HCT116 (cell line): ENCODE data around the gene BEND7. TPM values are rescaled to one million over a fixed set of nuclear protein-coding genes. Genes with fewer than 3 reads are reported as not detected.

Experiments used
- ATAC-seq: fragments of 200-7000 bp; cut with Tn5 transposase; 2 replicates; pipeline ENCODE4 v1.9.1; 2020; ENCODE audit warnings: mild to moderate bottlenecking, moderate library complexity
- BruUV-seq: library from RNA; stranded (reverse); fragments of 400-500 nt; replicated peaks from 2 replicates; lab custom pipeline; 2021; lab: Mats Ljungman, UMichigan
- CTCF ChIA-PET: fragments of 300-600 bp; sonication (Branson Sonifier 250); formaldehyde crosslinking; loops from one replicate; lab custom pipeline; 2021; ENCODE audit warnings: antibody characterized with exemption; lab: Charles Lee
- POLR2A ChIA-PET: fragments of 300-600, 350-600 bp; sonication (Branson Sonifier 250); formaldehyde crosslinking; loops from one replicate; lab custom pipeline; 2021; ENCODE audit warnings: antibody characterized with exemption; lab: Charles Lee
- RAD21 ChIA-PET, 2 experiments: fragments of 300-600 bp; sonication (Branson Sonifier 250); formaldehyde crosslinking; loops; one replicate each; lab custom pipeline; 2023; ENCODE audit warnings: low total read pairs in 2 of 2; ENCODE audit not compliant: uncharacterized antibody in 2 of 2, unreplicated experiment in 2 of 2, low non-redundant PET in 1 of 2; lab: Charles Lee
- DNase-seq: peaks from one replicate; pipeline ENCODE4 v3.0.0-alpha.2; 2010; ENCODE audit warnings: low read depth, low spot score
- H2AFZ ChIP-seq: fragments of 200-600 bp; shearing (Covaris generic), sonication (generic); 2 replicates; pipeline ENCODE4 v1.6.1; 2017; ENCODE audit warnings: low read depth, mixed run types, mixed read lengths, antibody characterized with exemption, low read length; ENCODE audit not compliant: poor library complexity, severe bottlenecking
- H3K27ac ChIP-seq: 2 replicates; pipeline ENCODE4 v1.5.1; 2012; ENCODE audit warnings: low read depth, low read length
- H3K27me3 ChIP-seq: fragments of 200-600 bp; sonication (generic); 2 replicates; pipeline ENCODE4 v1.6.1; 2016; ENCODE audit warnings: mixed run types, low read length, mixed read lengths; ENCODE audit not compliant: insufficient read depth
- H3K36me3 ChIP-seq, 2 experiments: fragments of 200-500 bp in 1 of 2; fragments of 200-600 bp in 1 of 2; sonication (Bioruptor generic) in 1 of 2; sonication (generic) in 1 of 2; 2 replicates each; pipeline versions ENCODE4 v1.5.1 to v1.6.1; 2014 to 2016; ENCODE audit warnings: low read length in 2 of 2, inconsistent platforms in 1 of 2, mixed read lengths in 1 of 2, mixed run types in 1 of 2; ENCODE audit not compliant: insufficient read depth in 2 of 2, control insufficient read depth in 1 of 2
- H3K4me1 ChIP-seq, 2 experiments: fragments of 200-600 bp in 1 of 2; sonication (generic) in 1 of 2; 2 replicates each; pipeline versions ENCODE4 v1.5.1 to v1.6.1; 2012 to 2017; ENCODE audit warnings: low read length in 2 of 2, inconsistent platforms in 1 of 2, mild to moderate bottlenecking in 1 of 2, mixed read lengths in 1 of 2, mixed run types in 1 of 2, moderate library complexity in 1 of 2; ENCODE audit not compliant: insufficient read depth in 2 of 2, control insufficient read depth in 1 of 2
- H3K4me2 ChIP-seq: fragments of 200-600 bp; sonication (generic); 2 replicates; pipeline ENCODE4 v1.6.1; 2017; ENCODE audit warnings: mixed run types, low read length, mixed read lengths
- H3K4me3 ChIP-seq, 2 experiments: fragments of 200-600 bp in 1 of 2; sonication (generic) in 1 of 2; replicated peaks in 1 of 2; 2 replicates each; pipeline ENCODE4 v1.5.1; 2011 to 2016; ENCODE audit warnings: low read length in 2 of 2, control low read depth in 1 of 2, low read depth in 1 of 2, mild to moderate bottlenecking in 1 of 2, mixed read lengths in 1 of 2, mixed run types in 1 of 2
- H3K79me2 ChIP-seq: fragments of 200-600 bp; sonication (generic); 2 replicates; pipeline ENCODE4 v1.6.1; 2017; ENCODE audit warnings: mild to moderate bottlenecking, mixed run types, low read length, moderate library complexity, mixed read lengths; ENCODE audit not compliant: insufficient read depth
- H3K9ac ChIP-seq: fragments of 200-600 bp; sonication (generic); 2 replicates; pipeline ENCODE4 v1.6.1; 2016; ENCODE audit warnings: low read length, mixed read lengths
- H3K9me2 ChIP-seq: fragments of 200-600 bp; sonication (generic), shearing (Covaris generic); 2 replicates; pipeline ENCODE4 v1.6.1; 2017; ENCODE audit warnings: mixed run types, mild to moderate bottlenecking, moderate library complexity; ENCODE audit not compliant: insufficient read depth
- H3K9me3 ChIP-seq, 2 experiments: fragments of 200-500 bp in 1 of 2; fragments of 200-600 bp in 1 of 2; sonication (Bioruptor generic) in 1 of 2; sonication (generic) in 1 of 2; 2 replicates each; pipeline ENCODE4 v1.6.1; 2014 to 2017; ENCODE audit warnings: low read length in 2 of 2, mixed read lengths in 2 of 2, inconsistent platforms in 1 of 2, low read depth in 1 of 2, mild to moderate bottlenecking in 1 of 2, mixed run types in 1 of 2, moderate library complexity in 1 of 2; ENCODE audit not compliant: control insufficient read depth in 1 of 2, insufficient read depth in 1 of 2
- H4K20me1 ChIP-seq: fragments of 200-600 bp; sonication (generic), shearing (Covaris generic); 2 replicates; pipeline ENCODE4 v1.6.1; 2017; ENCODE audit warnings: mixed run types, mild to moderate bottlenecking, moderate library complexity; ENCODE audit not compliant: insufficient read depth
- CTCF ChIP-seq, 3 experiments: fragments of 200-600 bp in 1 of 3; sonication (generic) in 1 of 3; IDR thresholded peaks in 2 of 3; conservative IDR thresholded peaks in 1 of 3; 2 replicates each; pipeline ENCODE4 v1.5.1; 2012 to 2017; ENCODE audit warnings: low read depth in 2 of 3, low read length in 2 of 3, antibody characterized with exemption in 1 of 3, borderline replicate concordance in 1 of 3, control low read depth in 1 of 3, mild to moderate bottlenecking in 1 of 3, mixed read lengths in 1 of 3, mixed run types in 1 of 3, moderate library complexity in 1 of 3; ENCODE audit not compliant: insufficient read depth in 1 of 3
- ELF1 ChIP-seq: IDR thresholded peaks from 2 replicates; pipeline ENCODE4 v1.6.1; 2012; ENCODE audit warnings: low read depth, borderline replicate concordance
- FOSL1 ChIP-seq: IDR thresholded peaks from 2 replicates; pipeline ENCODE4 v1.6.1; 2012; ENCODE audit warnings: low read depth
- POLR2AphosphoS5 ChIP-seq: IDR thresholded peaks from 2 replicates; pipeline ENCODE4 v1.6.1; 2011; ENCODE audit warnings: mild to moderate bottlenecking, low read depth, low read length, moderate library complexity
- REST ChIP-seq: IDR thresholded peaks from 2 replicates; pipeline ENCODE4 v1.6.1; 2012; ENCODE audit warnings: low read depth
- SIN3A ChIP-seq: IDR thresholded peaks from 2 replicates; pipeline ENCODE4 v1.6.1; 2012; ENCODE audit warnings: low read depth
- SP1 ChIP-seq: IDR thresholded peaks from 2 replicates; pipeline ENCODE4 v1.6.1; 2012; ENCODE audit warnings: low read depth
- ZBTB33 ChIP-seq: IDR thresholded peaks from 2 replicates; pipeline ENCODE4 v1.6.1; 2011; ENCODE audit warnings: mild to moderate bottlenecking, low read length, moderate library complexity; ENCODE audit not compliant: insufficient replicate concordance; ENCODE audit errors: extremely low read depth
- ZFX ChIP-seq: fragments of 450-650 bp; IDR thresholded peaks from 2 replicates; pipeline ENCODE4 v1.6.1; 2017
- ZNF274 ChIP-seq: fragments of 200-500 bp; sonication (Bioruptor generic); IDR thresholded peaks from 2 replicates; pipeline ENCODE4 v1.6.1; 2014; ENCODE audit warnings: mild to moderate bottlenecking, low read depth, low read length, inconsistent platforms
- intact Hi-C: fragments of 100-400 bp; cut with micrococcal nuclease; formaldehyde crosslinking; loops from 2 replicates; pipeline ENCODE4 v1.10.0; 2022
- total RNA-seq: library from RNA; stranded (reverse); gene quantifications from one replicate; pipeline ENCODE4 v1.2.1, GENCODE V29; 2021; ENCODE audit not compliant: unreplicated experiment

BEND7 gene
- total RNA-seq, 1 experiment from 2014 or later: 13.8 TPM

GRCh38 chr10:13567030-13567429 lies 38.2 kb upstream of the BEND7 start:
- no TSS peak for BruUV-seq
- Histone ChIP-seq H2AFZ (no peak overlapping the region), H3K4me1 (no peaks in the 10 kb centered on the region), H3K9ac (no peak overlapping the region), H3K4me2 (no peak overlapping the region), H3K27me3 (no peaks in the 10 kb centered on the region), H3K9me3 (no peaks in the 10 kb centered on the region; a peak in 1 of 4 replicates), H4K20me1 (no peaks in the 10 kb centered on the region), H3K27ac (no peak overlapping the region), H3K79me2 (no peaks in the 10 kb centered on the region), H3K4me3 (no peak overlapping the region), H3K9me2 (no peaks in the 10 kb centered on the region), H3K36me3 (no peaks in the 10 kb centered on the region)
- ATAC-seq: no peak
- RAD21 ChIA-PET: no interaction called here
- TF ChIP-seq SP1 (no peak), POLR2AphosphoS5 (no peak)
- intact Hi-C loops: no loop called here
- DNase-seq: no peak
- POLR2A ChIA-PET: no interaction called here
- CTCF ChIA-PET: no interaction called here

- Histone ChIP-seq H3K9me3 (no peaks in the 10 kb centered on the region; a peak in 1 of 4 replicates), H3K36me3 (no peaks in the 10 kb centered on the region), H2AFZ (no peak overlapping the region), H3K9me2 (no peaks in the 10 kb centered on the region), H3K4me2 (no peak overlapping the region), H3K27ac (no peak overlapping the region), H3K4me1 (no peaks in the 10 kb centered on the region), H3K27me3 (no peaks in the 10 kb centered on the region), H3K9ac (no peak overlapping the region), H4K20me1 (no peaks in the 10 kb centered on the region), H3K4me3 (no peak overlapping the region), H3K79me2 (no peaks in the 10 kb centered on the region)
- intact Hi-C loops: no loop called here
- ChIA-PET POLR2A (no interaction called here), CTCF (no interaction called here), RAD21 (no interaction called here)
- no peak for TF ChIP-seq SIN3A
- TF ChIP-seq ZBTB33: no peak
- no peak for TF ChIP-seq ZFX
- no peak for TF ChIP-seq REST
- TF ChIP-seq CTCF (IDR thresholded peaks at IDR 0.05 in 2 of 3, conservative IDR thresholded peaks at IDR 0.05 in 1 of 3; ENCODE audit: borderline replicate concordance in 1 of 3, insufficient read depth in 1 of 3, low read depth in 2 of 3, low read length in 2 of 3): no peak
- no peak for TF ChIP-seq ZNF274
- TF ChIP-seq FOSL1: no peak
- no peak for TF ChIP-seq ELF1
- BruUV-seq: no TSS peak
- ATAC-seq (no peak), DNase-seq (no peak)
These were observed 35.8 kb upstream of the BEND7 start for GRCh38 chr10:13564576-13564975.
